K562 (cell line): ENCODE results near the gene THUMPD2. TPM values are rescaled to one million over a fixed set of nuclear protein-coding genes. Genes with fewer than 3 reads are reported as not detected.
A peak's percentile ranks its signal among the peaks of the same experiment; 100 is the strongest.

ENCODE experiments used
- ATAC-seq: fragments of 200-7000 bp; cut with Tn5 transposase; 3 replicates; pipeline ENCODE4 v1.9.1; 2020; ENCODE audit warnings: moderate library complexity
- BruUV-seq: library from RNA; stranded (reverse); fragments of 400-500 nt; replicated peaks from 2 replicates; lab custom pipeline; 2021; lab: Mats Ljungman, UMichigan
- CTCF ChIA-PET: fragments of 300-600 bp; formaldehyde crosslinking; extraction: SDS; loops from one replicate; lab custom pipeline; 2021; ENCODE audit warnings: low intra/inter-chr PET ratio; lab: Yijun Ruan, JAX
- POLR2A ChIA-PET: fragments of 300-600, 350-650 bp; sonication (Branson Sonifier 250); formaldehyde crosslinking; extraction: SDS; loops from one replicate; lab custom pipeline; 2021; ENCODE audit warnings: antibody characterized with exemption, inconsistent platforms; lab: Yijun Ruan, JAX
- DNase-seq, 4 experiments: peaks; one replicate each; pipeline versions ENCODE4 v3.0.0 to v3.0.0-alpha.2; 2011 to 2018; ENCODE audit warnings: low spot score in 3 of 4, mixed read lengths in 3 of 4; ENCODE audit errors: extremely low read depth in 1 of 4
- FAIRE-seq: peaks from 2 replicates; lab custom pipeline; 2011; peaks lifted over from hg19 to GRCh38; lab: Jason Lieb, UNC
- H2AFZ ChIP-seq: 2 replicates; pipeline ENCODE4 v1.6.0; 2011; ENCODE audit warnings: low read depth, low read length, control low read depth, inconsistent platforms
- H3K27ac ChIP-seq: fragments of 200-600 bp; 3 replicates; pipeline ENCODE4 v1.8.0; 2011; ENCODE audit warnings: low read depth, mild to moderate bottlenecking, control low read depth, inconsistent platforms, low read length, moderate library complexity, mixed read lengths; ENCODE audit errors: extremely low read depth
- H3K27me3 ChIP-seq, 2 experiments: fragments of 300-600 bp in 1 of 2; 2 replicates in 1 of 2; 3 replicates in 1 of 2; pipeline versions ENCODE4 v1.6.0 to v1.8.0; 2011; ENCODE audit warnings: inconsistent platforms in 2 of 2, low read length in 2 of 2, mild to moderate bottlenecking in 1 of 2, mixed read lengths in 1 of 2, moderate library complexity in 1 of 2; ENCODE audit not compliant: control insufficient read depth in 2 of 2, insufficient read depth in 2 of 2
- H3K36me3 ChIP-seq: fragments of 300-600 bp; 3 replicates; pipeline ENCODE4 v1.8.0; 2011; ENCODE audit warnings: mild to moderate bottlenecking, low read length, inconsistent platforms; ENCODE audit not compliant: control insufficient read depth, insufficient read depth
- H3K4me1 ChIP-seq, 2 experiments: fragments of 200-600 bp in 1 of 2; replicated peaks in 1 of 2; 2 replicates in 1 of 2; 3 replicates in 1 of 2; pipeline versions ENCODE4 v1.5.1 to v1.8.0; 2011; ENCODE audit warnings: inconsistent platforms in 2 of 2, low read length in 2 of 2, mild to moderate bottlenecking in 1 of 2, mixed read lengths in 1 of 2, moderate library complexity in 1 of 2; ENCODE audit not compliant: control insufficient read depth in 2 of 2, insufficient read depth in 2 of 2
- H3K4me2 ChIP-seq: 2 replicates; pipeline ENCODE4 v1.6.1; 2011; ENCODE audit warnings: low read length, control low read depth, inconsistent platforms, mixed read lengths; ENCODE audit not compliant: insufficient read depth
- H3K4me3 ChIP-seq: fragments of 200-600 bp; sonication (generic), shearing (Covaris generic); 2 replicates; pipeline ENCODE4 v1.5.1; 2016; ENCODE audit warnings: control low read depth, inconsistent platforms
- H3K79me2 ChIP-seq: fragments of 200-600 bp; 3 replicates; pipeline ENCODE4 v1.8.0; 2011; ENCODE audit warnings: low read length, inconsistent platforms; ENCODE audit not compliant: control insufficient read depth, insufficient read depth
- H3K9ac ChIP-seq, 2 experiments: 2 replicates each; pipeline versions ENCODE4 v1.6.0 to v1.6.1; 2011; ENCODE audit warnings: low read depth in 2 of 2, low read length in 2 of 2, control low read depth in 1 of 2, inconsistent platforms in 1 of 2, mild to moderate bottlenecking in 1 of 2, mixed read lengths in 1 of 2; ENCODE audit not compliant: insufficient read depth in 1 of 2
- H3K9me1 ChIP-seq: one replicate; pipeline ENCODE4 v1.6.0; 2011; ENCODE audit warnings: inconsistent platforms, mild to moderate bottlenecking, low read length, moderate library complexity; ENCODE audit not compliant: control insufficient read depth, insufficient read depth
- H3K9me3 ChIP-seq: replicated peaks from 2 replicates; pipeline ENCODE4 v1.5.1; 2011; ENCODE audit warnings: low read depth, low read length, inconsistent platforms; ENCODE audit not compliant: control insufficient read depth, insufficient read depth
- H4K20me1 ChIP-seq: replicated peaks from 2 replicates; pipeline ENCODE4 v1.6.1; 2011; ENCODE audit warnings: low read length, inconsistent platforms, mixed read lengths; ENCODE audit not compliant: control insufficient read depth, insufficient read depth
- CEBPB ChIP-seq: fragments of 450-650 bp; IDR thresholded peaks from 2 replicates; pipeline ENCODE4 v1.6.1; 2016; ENCODE audit warnings: missing genetic modification characterization, missing compliant biosample characterization
- CEBPG ChIP-seq, 3 experiments: fragments of 200-800 bp in 1 of 3; sonication (Bioruptor generic) in 1 of 3; sonication (generic) in 1 of 3; formaldehyde crosslinking in 1 of 3; IDR thresholded peaks in 2 of 3; conservative IDR thresholded peaks in 1 of 3; 2 replicates each; pipeline versions ENCODE4 v1.6.1 to v1.8.0; 2016 to 2022; ENCODE audit warnings: missing compliant biosample characterization in 2 of 3, missing genetic modification characterization in 2 of 3, mild to moderate bottlenecking in 1 of 3, missing genetic modification reagents in 1 of 3
- NR2F6 ChIP-seq: fragments of 450-650 bp; formaldehyde crosslinking; IDR thresholded peaks from 2 replicates; pipeline ENCODE4 v1.4.0; 2020; ENCODE audit warnings: mild to moderate bottlenecking
- TCFL5 ChIP-seq: fragments of 250-450 bp; sonication (Bioruptor Pico); conservative IDR thresholded peaks from 2 replicates; pipeline ENCODE4 v1.6.1; 2021; ENCODE audit warnings: mild to moderate bottlenecking, moderate library complexity, matching md5 sums
- WGBS: fragments of 100-300 bp; shearing (Covaris generic); methylation state at CpG from one replicate; pipeline ENCODE4 v1.1.6; 2016; ENCODE audit warnings: low coverage, mixed read lengths; ENCODE audit not compliant: insufficient coverage; ENCODE audit errors: missing lambda C conversion rate; 5-methylcytosine and 5-hydroxymethylcytosine counted together
- in situ Hi-C: fragments of 300-500 bp; cut with MboI; formaldehyde crosslinking; loops from 4 replicates; pipeline ENCODE4 v1.15.0; 2018; ENCODE audit warnings: inconsistent platforms, mixed read lengths
- intact Hi-C: fragments of 100-400 bp; cut with micrococcal nuclease; formaldehyde crosslinking; loops from 2 replicates; pipeline ENCODE4 v1.14.2; 2022
- polyA plus RNA-seq, 8 experiments: library from polyadenylated mRNA; depleted of rRNA in 4 of 8; stranded (reverse) in 5 of 8; unstranded in 3 of 8; fragments of >200 nt; fragmentation: Nextera tagmentation in 2 of 8; fragmentation: Illumina TruSeq in 1 of 8; extraction: Ambion mirVana in 2 of 8; extraction: Trizol in 1 of 8; gene quantifications; 2 replicates each; pipeline versions ENCODE4 v1.2.1 to v1.2.3, GENCODE V29; 2011 to 2014; ENCODE audit warnings: inconsistent platforms in 1 of 8, missing spikeins in 1 of 8
- total RNA-seq, 7 experiments: library from RNA; depleted of rRNA in 6 of 7; stranded (reverse); fragments of >200 nt in 6 of 7; fragmentation: Illumina TruSeq in 2 of 7; extraction: Trizol in 2 of 7; gene quantifications; 2 replicates each; pipeline versions ENCODE4 v1.2.1 to v1.2.3, GENCODE V29; 2011 to 2021; ENCODE audit warnings: low replicate concordance in 1 of 7
- TF ChIP-seq, protein P1 (sequence below): fragments of 250-450 bp; sonication (Bioruptor Pico); IDR thresholded peaks from 2 replicates; pipeline ENCODE4 v1.5.0; 2021; ENCODE audit warnings: mild to moderate bottlenecking, moderate library complexity

Gene THUMPD2
- total and polyA plus RNA-seq, 9 of the 15 experiments (the other 6 are each of a cell fraction or from before 2014, with no cell fraction given), result 9.6 to 40.4 (median 24.0) TPM

DNA sequence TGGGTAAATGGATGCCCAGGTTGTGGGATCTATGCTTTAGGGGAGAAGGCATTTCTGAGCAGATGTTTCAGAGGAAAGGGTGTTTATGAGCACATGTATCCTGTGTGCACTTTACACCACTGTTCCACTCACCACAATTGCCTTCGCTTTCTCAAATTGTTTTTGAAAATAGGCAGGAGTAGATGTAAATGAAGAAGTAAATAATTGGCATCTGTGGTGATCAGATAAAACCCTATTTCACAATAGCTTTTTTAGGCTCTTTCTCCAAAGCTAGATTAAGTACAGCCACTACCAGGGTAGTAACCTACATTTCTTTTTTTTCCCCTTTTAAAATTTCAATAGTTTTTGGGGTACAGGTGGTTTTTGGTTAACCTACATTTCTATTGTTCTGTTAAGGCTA lies 72.7 kb downstream of the THUMPD2 start:
- Histone ChIP-seq H3K4me3 (no peak overlapping the region), H3K36me3 (no peaks in the 10 kb centered on the region), H4K20me1 (no peaks in the 10 kb centered on the region), H3K4me2 (no peak overlapping the region), H3K9me3 (peaks cover 3% of the 10 kb centered on the region), H3K27me3 (peaks cover 11 to 25% of the 10 kb centered on the region in 2 experiments), H3K9me1 (no peaks in the 10 kb centered on the region), H3K9ac (no peak overlapping the region), H3K79me2 (no peaks in the 10 kb centered on the region), H3K27ac (no peak overlapping the region), H2AFZ (no peak overlapping the region), H3K4me1 (no peaks in the 10 kb centered on the region)
- FAIRE-seq (no peak), DNase-seq (no peak), ATAC-seq (no peak)
- intact Hi-C loops, result no loop called here
- in situ Hi-C loops, result no loop called here
- ChIA-PET POLR2A (interaction anchor here (1.1 kb wide), 1 partner anchor 14 kb away, joined by 3 read pairs; no protein-coding TSS in a partner anchor), CTCF (no interaction called here)
- TF ChIP-seq CEBPB (tag) (peak; percentile 63), CEBPG (CRISPR knock-in tag; IDR thresholded peaks at IDR 0.05) (no peak), CEBPG (tag; conservative IDR thresholded peaks at IDR 0.05 in 1 of 2, IDR thresholded peaks at IDR 0.05 in 1 of 2) (peak; percentile 11 to 56; a peak in 2 of 4 replicates), NR2F6 (no peak), TCFL5 (CRISPR knock-in tag) (no peak)
- TF ChIP-seq, protein P1, sequence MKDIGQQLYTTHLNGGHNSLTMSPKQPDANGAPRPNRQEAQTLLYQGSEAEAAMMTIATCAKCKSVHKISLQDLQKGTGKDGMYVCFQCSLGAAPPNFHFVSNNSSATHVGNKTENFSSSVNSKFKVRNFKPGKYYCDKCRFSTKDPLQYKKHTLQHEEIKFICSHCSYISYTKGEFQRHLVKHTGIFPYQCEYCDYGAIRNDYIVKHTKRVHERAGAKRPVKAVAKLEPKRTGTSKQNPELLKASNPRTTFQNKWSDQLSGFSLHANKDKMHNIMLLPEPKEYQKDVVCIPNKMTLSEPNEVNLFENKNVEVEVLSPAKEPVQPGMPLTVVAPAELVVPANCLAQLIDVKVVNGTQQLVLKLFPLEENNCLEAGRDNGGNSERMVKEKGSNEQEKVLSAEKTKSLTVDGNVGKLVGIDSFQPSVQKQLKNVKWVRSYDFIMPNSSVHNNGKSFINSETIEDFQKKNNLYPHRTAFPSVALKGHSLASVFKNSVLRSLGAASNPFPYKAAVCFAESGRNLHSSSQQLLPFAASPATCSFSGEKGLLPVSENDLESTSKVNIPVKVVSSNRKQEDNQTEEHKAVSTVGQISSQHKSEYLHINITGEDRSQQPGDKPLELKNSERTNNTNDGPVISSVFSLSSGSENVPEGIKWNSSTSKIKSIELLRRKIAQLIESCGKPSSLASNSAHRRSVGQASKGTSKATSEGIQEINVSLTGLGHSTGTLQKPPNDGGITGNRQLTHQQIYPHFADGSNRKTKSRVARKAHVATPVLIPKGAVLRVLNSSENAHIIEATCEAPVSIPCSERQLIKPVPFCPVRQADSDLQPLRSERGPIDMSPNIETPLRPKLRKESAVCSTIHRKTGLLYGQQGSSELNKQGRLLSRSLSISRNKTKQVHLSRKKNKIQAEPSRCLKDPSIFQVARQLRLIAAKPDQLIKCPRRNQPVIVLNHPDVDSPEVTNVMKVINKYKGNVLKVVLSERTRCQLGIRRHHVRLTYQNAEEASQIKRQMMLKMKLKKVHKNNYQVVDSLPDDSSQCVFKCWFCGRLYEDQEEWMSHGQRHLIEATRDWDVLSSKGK, result no peak
- 4% methylated on average over 1 of the region's 1 CpG for WGBS
- no TSS peak for BruUV-seq
